GM19193 (cell line): ENCODE measurements around the gene DBN1.
A peak's percentile ranks its signal among the peaks of the same experiment; 100 is the strongest.

Experiments
- POLR2A ChIP-seq: IDR thresholded peaks from 4 replicates; pipeline ENCODE4 v1.6.1; 2011; ENCODE audit not compliant: insufficient read depth, insufficient read length; ENCODE audit errors: extremely low read depth

Gene DBN1

DNA sequence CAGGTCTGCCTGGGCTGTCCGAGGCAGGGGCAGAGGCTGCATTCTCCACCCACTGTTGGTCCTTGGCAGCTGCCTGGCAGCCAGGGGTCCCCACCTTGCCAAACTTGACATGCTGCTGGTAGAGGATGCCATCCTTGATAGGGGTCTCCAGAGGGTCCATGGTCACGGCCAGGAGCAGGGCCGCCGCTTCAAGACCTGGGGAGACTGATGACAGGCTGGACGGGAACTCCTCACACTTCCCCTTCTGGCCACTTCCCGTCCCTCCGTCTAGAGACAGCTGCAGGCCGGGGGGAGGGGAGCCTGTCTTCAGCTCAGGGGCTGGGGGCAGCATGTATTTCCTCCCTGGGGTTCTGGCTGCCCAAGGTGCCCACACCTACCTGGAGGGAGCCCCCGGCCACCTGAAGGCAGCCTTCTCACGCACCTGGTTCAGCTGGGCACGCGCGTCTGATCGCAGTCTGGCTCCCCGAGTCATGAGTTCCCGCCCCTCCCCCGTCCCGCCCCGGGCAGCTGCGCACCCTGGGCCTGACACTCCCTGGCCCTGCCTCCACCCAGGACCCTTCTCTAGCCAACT lies 36.0 kb upstream of the DBN1 start, which contains the start of gene DOK3:
TSS of gene DOK3 (minus strand) at position 446 of the 571 bp plus-strand sequence. CDS start at position 160, 286 bp downstream.
- no peak for TF ChIP-seq POLR2A

DNA sequence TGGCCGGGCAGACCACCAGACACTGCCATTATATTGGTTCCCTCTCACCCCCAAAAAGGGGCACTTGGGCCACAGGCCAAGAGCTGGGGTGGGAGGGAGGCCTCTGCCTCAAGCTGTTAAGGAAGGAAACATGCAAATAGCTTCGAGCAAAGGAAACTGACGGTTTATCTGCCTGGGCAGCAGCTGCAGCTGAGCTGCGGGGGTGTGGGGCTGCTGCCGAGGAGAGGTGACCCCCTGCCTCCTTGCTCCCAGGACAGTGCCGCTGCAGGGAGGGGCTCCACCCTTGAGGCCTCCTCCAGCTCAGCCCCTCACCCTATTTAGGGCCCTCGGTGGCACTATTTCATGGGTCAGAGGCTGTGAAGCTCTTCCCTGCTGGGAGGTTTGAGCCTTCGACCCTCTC lies 35.4 kb upstream of the DBN1 start:
- TF ChIP-seq POLR2A, result peak; percentile 76

DNA sequence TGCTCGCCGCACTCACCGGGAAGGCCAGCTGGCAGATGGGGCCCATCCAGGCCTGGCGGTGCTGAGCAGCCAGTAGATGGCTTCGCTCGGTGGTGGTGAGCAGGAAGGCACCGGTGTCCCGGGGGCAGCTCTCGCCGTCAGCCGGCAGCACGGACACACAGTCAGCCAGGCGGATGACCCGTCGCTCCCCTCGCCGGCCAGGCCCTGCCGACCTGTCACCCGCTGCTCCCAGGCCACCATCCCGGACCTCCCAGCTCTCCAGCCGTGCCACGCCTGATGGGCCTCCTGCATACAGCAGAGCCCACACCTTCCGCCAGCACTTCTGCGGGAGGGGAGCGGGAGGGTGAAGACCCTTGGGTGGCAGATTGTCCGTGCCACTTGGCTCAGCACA lies 34.8 kb upstream of the DBN1 start:
- no peak for TF ChIP-seq POLR2A

DNA sequence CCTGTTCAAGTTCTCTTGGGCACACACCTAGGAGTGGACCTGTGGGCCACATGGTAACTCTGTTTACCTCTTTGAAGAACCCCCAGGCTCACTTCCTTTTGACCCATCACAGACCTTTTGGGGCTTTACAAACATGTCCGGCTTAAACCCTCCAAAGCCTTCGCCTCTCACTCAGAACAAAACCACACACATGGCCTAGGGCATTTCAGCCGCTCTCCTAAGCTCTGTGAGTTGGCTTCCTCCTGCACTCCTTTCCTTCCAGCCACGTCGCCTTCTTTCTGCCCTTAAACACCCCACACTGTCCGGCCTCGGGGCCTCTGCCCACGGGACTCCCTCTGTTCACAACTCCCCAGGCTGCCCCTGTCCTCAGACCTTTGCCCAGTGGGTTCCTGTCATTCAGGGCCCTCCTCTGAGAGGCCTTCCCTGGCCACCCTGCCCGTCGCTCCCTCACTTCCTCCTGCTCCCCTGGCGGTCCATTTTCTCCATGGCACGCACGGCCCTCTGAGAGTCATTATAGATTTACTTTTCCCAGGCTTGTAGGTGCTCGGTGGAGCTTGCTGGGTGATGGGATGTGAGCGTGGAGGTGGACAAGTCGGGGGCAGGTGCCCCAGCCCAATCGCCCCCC lies 34.3 kb upstream of the DBN1 start:
- TF ChIP-seq POLR2A, result no peak

DNA sequence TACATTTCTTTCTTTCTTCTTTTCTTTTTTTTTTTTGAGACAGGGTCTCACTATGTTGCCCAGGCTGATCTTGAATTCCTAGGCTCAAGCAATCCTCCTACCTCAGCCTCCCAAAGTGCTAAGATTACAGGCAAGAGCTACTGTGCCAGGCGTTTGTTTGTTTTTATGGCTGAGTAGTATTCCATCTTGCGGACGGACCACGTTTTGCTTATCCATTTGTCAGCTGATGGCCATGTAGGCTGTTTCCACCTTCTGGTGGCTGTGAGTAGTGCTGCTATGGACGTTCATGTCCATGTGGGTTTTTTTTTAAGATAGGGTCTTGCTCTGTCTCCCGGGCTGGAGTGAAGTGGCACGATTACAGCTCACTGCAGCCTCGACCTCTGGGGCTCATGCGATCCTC lies 33.7 kb upstream of the DBN1 start:
- TF ChIP-seq POLR2A, result no peak

DNA sequence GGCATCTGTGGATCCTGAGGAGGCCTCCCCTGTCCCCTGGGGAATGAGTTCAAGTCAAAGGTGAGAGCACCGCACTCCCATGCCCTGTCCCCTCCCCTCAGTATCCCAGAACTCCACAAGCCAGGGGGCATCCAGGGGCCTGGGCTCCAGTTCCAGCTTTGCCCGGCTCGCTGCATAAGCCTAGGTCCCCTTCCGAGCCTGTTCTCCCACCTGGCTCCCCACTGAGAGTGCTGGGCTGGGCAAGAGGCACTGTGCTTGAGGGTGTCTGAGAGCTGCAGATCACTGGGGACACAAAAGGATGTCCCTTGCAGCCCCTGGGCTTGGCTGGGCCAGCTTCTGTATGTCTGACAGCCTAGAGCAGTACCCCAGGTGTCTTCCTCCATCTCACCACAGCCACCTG lies 31.6 kb upstream of the DBN1 start:
- no peak for TF ChIP-seq POLR2A

DNA sequence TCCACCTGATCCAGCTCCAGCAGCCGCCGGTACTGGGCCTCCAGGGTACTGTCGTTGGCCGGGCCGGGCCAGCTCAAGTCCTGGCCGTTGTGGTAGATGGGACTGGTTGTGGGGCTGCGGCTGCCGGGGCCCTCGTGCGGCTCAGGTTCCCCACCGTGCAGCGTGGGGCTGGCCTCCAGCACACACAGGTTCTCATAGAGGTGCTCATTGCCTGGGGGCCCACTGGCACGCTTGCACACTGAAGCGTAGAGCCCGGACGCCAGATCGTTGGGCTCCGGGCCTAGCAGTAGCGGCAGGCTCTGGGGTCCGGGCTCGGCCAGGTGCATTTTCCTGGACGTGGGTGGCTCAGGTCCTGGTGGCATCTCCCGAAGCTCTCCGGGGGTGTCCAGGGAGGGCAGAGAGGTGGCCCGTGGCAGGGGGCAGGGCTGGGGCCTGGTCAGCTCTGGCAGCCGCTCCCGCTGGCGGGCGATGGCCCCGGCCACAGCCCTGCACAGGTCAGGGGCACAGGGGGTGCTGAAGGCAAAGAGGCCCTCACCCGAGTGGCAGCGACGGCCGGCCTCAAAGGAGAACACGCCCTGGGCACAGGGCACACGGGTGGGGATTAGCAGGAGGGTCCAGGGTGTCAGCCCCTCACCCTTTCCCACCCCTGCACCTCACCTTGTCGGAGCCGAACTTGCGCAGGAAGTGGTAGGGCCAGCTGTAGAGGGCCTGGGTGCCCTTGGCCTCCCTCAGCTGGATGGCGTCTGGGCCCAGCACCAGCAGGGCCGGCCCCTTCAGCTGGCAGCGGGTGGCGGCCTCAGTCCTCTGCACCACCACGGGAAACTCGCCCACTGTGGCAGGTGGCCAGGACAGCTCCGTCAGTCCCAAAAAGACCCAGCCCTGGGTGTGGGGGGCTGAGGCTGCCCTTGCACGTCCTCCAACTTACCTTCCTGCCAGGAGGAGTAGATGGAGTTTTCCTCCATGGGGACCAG lies 30.9 kb upstream of the DBN1 start:
- no peak for TF ChIP-seq POLR2A

DNA sequence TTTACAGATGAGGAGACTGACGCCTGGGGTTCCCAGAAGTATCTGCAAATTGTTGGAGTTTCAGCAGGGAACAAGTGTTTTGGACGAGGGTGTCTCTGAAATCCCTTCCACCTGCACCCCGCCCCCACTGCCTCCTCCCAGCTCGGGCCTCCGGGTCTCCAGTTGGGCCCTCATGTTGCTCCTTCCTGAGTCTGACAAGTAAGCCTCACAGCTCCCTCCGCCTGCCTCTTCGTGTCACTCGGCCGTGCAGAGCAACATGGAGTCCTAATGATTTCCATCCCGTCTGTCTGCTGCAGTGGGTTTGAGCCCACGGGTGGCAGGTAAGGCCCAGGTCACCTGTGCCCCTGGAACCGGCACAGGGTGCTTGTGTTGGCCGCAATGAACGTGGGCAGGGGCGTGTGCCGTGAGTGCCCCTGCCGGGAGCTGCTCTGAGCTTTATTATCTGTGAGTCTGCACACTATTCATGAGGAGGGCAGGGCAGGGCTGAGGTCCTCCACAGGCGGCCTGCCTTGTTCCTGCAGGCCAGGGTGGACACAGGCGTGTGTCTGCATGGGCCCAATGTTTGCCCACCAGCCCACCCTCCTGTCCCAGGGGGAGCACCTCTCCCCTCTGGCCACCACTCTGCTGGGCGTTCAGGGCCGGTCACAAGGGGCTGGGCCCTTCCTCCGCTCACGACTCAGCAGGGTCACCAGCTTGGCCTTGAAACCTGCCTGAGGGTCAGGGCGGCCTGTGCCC lies 30.1 kb upstream of the DBN1 start:
- TF ChIP-seq POLR2A, result no peak

DNA sequence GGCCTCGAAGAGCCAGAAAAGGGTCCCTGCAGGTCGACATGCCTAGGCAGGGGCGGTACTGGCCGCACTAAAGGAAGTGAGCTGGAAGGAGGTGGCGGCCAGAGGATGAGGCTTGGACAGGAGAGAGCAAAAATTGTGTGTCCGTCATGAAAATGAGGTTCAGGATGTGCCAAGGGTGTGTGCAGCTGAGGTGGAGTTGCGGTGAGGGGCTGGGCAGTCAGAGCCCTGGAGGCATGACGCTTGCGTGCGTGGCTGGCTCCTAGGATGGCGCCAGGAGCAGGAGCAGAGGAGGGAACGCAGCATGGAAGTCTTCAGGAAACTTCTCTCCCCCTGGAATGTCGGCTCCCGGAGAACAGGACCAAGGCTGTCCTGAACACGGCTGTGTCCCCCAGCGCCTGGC lies 29.5 kb upstream of the DBN1 start:
- TF ChIP-seq POLR2A, result peak; percentile 19

DNA sequence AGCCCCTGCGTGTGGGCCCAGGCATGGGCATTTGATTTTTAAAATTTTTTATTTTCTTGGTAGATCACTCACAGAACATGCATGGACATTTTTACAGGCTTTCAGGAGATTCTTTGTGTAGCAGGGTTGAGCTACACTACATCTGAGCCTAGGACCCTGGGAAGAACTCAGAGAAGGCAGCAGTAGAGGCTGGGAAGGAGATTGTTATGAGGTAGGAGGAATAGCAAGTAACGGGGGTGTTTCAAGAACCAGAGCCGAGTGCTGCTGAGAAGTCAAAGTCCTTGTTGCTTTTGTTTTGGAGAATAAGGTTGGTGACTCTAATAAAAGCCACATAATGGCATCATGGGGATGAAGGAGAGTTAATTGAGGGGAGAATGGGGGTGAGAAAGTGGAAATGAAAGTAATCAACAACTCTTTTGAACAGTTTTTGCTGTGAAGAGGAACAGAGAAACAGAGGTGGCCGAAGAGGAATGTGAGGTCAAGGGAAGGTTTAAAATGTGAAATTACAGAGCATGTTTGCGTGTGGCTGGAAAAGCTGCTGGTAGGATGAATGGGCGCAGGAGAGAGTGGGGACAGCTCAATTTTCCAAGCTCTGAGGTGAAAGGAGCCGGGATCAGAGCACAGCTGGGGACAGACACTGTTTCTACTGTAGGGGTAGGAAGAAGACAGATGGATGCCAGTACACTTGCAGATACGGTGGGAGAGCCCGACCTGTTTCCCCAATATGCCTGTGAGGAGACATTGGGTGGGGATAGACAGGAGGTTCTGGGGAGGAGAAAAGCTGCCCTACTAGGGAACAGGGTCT lies 28.6 kb upstream of the DBN1 start:
- TF ChIP-seq POLR2A, result no peak

DNA sequence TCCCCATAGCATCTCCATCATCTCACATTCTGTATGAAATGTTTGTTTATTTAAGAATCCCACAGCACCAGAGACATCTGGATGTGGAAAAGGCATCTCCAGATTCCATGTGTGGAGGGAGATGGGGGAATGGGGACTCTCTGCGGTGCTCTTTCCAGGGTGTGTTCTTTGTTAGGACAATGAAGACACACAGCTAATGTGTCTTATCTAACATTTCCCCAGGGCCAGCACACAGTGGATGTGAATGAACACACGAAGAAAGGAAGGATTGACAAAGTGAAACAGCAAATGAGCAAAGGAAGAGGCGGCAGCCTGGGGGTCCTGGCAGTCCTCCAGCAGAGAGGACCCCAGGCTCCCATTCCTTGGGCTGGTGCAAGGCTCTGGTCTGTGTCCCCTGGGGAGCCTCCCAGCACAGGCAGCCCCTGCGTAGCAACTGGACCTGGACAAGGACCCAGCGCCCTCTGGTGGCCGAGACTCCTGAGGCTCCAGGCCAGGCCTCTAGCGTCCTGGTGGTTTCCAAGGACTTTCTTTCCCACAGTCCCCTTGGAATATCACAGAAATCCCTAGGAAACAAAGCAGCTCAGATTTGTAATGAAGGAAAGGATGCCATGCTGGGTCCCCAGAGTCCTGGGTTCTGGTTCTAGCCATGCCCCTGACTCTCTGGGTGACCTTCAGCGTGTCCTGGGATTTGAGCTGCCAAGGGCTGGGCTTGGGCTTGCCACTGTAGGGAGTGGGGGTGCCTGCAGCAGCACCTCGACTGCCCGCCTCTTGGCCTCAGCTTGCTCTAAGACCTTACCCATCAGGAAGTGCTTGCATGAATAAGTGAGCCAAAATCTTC lies 27.5 kb upstream of the DBN1 start:
- peak; percentile 41 for TF ChIP-seq POLR2A

DNA sequence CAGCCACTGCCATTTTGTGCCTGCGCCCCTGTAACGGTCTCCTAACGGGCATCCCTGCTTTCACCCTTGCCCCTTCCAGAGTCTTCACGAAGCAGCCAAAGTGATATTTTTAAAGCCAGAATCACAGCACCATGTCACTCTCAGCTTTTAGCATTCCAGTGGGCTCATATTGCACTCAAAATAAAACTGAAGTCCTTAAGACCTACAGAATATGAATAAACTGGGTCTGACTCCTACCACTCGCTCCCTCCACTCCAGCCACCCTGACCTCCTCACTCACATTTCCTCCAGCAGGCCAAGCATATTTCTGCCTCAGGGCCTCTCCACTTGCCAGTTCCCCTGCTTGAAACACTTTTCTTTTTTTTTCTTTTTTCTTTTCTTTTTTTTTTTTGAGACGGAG lies 26.4 kb upstream of the DBN1 start:
- no peak for TF ChIP-seq POLR2A

DNA sequence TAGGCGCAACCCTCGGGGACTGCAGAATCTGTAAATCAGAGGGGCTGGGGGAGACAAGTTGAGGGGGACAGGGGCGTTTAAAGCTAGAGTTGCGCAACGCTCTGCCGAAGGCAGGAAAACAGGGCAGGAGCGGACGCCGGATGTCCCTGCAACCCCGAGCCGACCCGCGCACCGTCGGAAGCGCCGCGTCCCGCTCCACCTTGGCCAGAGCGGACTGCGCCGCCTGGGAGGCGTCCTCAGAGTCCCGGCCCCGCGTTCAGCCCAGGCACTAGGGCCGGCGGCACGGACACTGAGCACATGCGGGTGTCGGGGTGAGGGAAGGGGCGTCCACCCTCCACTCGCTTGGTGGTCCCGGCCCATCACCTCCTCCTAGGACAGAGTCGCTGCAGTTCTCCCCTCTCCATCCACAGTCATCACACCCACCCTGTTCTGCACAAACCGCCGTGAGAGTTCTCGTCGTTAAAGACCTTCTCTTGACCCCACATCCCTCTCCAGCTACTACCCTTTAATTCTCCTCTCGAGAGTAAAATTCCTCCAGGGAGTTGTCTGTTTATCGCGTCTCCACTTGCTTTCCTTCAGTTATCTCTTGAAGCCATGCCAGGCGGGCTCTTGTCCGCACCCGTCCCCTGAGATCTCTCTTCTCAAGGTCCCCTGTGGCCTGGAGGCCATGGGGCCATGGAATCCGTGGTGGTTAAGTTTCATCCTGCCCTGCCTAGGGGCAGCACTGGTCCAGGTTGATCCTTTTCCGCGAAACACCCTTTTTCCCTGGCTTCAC lies 24.8 kb upstream of the DBN1 start:
- no peak for TF ChIP-seq POLR2A
